HG03139 (cell line): Measurements from ENCODE around the gene STK39.

Experiments used
- ATAC-seq: cut with Tn5 transposase; IDR thresholded peaks from one replicate; pipeline ENCODE4 v1.9.1; 2021; ENCODE audit not compliant: unreplicated experiment

Gene STK39

DNA sequence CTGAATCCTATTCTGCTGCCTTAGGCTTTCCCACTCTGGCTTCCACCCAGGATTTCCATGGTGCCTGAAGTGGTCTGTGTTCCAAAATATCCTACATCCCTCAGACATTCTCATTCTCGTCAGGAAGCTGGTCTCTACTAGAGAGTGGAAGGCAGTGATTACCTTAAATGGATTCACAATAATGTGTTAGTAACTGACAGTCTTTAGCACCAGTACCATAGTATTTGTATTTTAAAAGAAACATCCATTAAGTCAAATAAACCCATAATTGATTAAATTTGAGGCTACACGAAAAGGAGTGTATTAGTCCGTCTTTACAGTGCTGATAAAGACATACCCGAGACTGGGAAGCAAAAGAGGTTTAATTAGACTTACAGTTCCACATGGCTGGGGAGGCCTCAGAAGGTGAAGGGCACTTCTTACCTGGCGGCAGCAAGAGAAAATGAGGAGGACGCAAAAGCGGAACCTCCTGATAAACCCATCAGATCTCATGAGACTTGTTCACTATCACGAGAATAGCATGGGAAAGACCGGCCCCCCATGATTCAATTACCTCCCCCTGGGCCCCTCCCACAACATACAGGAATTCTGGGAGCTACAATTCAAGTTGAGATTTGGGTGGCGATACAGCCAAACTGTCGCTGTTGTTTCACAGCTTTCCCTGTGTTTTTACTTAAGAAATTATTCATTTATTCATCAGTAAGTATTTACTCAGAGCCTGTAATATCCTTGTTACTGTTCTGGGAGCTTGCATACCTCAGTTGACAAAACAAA lies 306.5 kb downstream of the STK39 start:
- no peak for ATAC-seq

GRCh38 chr2:167940346-167940725 lies 307.1 kb downstream of the STK39 start:
- no peak for ATAC-seq

DNA sequence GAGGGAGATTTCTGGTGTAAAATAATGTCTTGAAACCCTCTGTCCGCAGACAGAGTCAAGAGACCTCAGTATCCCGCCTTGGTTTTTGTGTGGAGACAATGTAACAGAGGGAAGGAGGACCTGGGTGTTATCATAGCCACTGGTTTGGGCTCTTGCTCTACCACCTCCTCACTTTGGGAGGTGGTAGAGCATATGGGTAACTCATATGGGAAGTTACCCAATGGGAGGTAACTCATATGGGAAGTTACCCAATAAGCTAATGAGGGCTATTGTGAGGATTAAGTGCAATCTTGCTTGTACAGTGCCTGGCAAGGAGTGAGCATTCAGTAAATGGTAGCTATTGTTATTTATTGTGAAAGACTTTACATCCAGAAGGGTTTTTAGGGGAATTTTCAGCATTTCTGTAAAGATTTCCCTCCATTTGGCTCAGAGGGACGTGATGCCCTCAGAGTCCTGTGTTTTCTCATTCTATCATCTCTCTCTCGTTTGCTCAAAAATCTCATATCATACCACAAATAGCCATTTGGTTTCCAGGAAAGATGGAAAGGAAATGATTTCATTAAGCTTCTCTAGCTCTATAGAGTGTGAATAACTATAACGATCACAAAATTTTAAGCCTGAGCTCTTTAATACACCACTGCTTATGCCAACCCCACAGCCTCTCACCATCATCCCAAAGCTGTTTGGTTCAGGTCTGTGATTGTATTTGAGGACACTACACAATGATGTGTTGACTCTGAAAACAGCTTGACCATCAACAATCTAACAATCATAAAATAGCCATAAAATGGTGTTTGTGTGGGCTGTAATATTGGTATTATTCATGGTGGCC lies 307.7 kb downstream of the STK39 start:
- ATAC-seq = no peak

GRCh38 chr2:167937403-167937802 lies 310.0 kb downstream of the STK39 start:
- no peak for ATAC-seq

- ATAC-seq = no peak
Measured at GRCh38 chr2:167935803-167936110, 311.6 kb downstream of the STK39 start.

DNA sequence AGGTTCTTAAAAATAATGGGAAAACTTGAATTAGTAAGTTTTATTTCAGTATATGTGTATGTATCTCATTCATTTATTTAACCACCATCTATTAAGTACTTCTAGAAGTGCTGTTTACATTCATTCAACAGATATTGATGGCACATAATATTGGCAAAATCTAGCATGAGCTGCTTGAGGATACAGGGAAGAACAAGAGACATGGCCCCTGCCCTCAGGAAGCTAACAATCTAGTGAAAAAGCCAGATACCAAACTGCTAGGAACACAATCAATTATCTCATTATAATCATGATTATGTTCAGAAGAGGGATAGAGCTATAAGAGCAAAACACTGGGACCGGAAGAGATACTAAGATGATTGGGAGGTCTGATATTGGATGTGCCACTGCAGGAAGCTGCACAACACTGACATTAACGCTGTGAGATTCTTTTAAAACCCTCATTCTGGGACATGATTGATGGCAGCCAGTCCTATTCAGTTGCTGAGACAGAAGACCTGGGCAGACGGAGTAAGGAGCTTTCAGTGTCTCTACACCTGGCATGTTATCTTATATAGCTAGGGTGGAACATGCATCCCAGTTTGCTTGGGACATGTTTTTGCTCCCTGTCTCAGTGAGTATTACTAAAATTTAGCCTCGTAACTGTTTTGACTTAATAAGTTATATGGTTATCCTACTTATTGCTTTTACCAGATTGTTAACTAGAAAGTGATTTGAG lies 314.1 kb downstream of the STK39 start:
- no peak for ATAC-seq

DNA sequence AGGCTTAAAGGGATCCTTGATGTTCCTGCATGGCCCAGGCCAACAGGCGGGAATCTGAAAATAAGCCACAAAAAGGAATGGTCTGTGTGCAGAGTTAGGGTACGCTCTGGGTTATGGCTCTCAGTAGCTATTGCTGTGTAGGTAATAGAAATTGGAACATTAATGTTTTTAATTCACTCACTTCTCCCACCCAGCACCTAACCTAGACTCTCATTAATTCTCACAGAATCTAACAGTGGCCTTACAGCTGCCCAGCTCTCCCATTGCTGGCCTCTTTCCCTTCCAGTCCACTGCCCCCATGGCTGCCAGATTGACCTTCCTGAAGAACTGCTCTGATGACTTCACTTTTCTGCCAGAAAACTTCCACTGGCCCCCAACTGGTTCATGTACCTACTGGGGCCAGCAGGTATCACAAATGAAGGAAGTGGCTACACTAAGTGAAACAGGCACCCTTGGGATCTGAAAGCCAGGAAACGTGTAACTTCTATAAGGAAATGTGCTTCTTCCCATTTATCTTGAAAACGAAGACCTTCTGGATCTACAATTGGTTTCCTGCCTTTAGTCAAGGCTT lies 315.2 kb downstream of the STK39 start:
- ATAC-seq = no peak

- ATAC-seq = no peak
Measured at GRCh38 chr2:167929484-167929883, 317.9 kb downstream of the STK39 start.

GRCh38 chr2:167928434-167928833 lies 319.0 kb downstream of the STK39 start:
- ATAC-seq = no peak

DNA sequence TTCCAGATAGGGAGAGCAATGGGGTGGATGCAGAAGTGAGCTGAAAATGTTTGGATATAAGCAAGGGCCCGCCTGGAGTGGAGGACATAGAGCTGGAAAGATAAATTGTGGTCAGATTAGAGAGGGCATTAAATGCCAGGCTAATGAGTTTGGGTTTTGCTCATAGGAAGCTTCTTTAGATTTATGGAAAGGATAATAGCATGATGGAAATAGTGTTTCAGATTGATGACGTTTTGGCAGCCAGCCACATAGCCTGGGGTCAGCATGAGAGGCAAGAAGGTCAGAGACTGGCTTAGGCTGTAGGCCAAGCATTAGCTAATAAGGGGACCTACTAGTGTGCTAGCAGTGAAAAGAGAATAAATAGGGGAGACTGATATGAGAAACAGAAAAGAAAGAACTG lies 321.6 kb downstream of the STK39 start:
- no peak for ATAC-seq

GRCh38 chr2:167924556-167924955 lies 322.8 kb downstream of the STK39 start:
- no peak for ATAC-seq

DNA sequence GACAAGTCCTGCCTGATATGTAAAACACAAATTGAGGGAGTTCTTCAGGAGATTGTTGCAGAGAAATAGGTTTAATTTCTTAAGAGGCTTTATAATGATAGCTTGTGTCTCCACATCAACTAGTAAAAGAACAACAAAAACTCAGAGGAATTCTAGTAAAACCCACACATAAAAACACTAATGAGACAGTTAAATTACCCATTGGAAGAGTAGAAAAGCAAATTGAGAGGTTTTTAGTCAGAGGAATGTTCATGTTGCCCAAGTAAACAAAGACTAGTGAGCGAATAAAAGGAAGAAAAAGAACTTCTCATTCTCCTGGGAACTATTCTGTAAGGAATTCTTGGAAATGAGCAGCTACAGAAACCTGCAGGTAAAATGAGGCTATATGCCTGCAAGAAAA lies 330.6 kb downstream of the STK39 start:
- ATAC-seq = no peak

- no peak for ATAC-seq
Measured at GRCh38 chr2:167914969-167915368, 332.4 kb downstream of the STK39 start.

DNA sequence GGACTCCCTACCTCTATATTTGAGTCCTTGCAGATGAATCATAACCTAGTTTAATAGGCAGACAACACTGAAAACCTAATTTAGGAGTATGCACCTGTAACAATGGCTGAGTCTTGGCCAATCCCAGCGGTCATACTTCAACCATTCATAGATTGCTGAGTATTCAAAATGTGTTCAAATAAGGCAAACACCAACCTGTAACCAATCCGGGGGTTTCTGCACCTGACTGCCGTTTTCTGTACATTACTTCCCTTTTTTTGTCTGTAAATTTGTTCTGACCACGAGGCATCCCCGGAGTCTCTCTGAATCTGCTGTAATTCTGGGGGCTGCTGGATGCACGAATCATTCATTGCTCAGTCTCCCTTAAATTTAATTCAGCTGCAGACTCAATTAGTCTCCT lies 338.6 kb downstream of the STK39 start:
- no peak for ATAC-seq

DNA sequence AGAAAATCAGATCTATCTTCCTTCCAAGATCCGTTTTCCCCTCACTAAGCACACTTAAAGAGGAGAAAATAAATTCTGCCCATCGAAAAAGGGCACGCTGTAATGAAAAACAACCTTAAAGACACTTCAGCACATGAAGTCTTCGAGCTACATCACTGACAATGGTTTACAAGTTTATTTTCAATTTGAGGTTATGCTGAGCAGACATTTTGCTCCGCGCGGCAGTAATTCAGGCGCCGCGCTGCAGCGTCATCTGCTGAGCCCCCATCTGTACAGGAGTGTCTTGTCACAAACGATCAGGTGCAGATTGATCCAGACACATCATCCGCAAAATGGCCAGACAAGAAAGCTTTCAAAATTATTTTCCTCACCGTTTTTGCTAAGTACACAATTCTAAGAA lies 341.7 kb downstream of the STK39 start:
- no peak for ATAC-seq
